Pancreas (tissue), 10 donors: ENCODE results near the gene AGBL1. TPM values are rescaled to one million over a fixed set of nuclear protein-coding genes. Genes with fewer than 3 reads are reported as not detected.

Source experiments
- ATAC-seq, 4 donors: fragments of 200-7000 bp; cut with Tn5 transposase; one replicate each; pipeline versions ENCODE4 v1.8.0 to v1.9.1; 2020; ENCODE audit warnings: mild to moderate bottlenecking in 4 of 4, moderate library complexity in 4 of 4
- DNase-seq, 6 donors: peaks; one replicate each; pipeline ENCODE4 v3.0.0-alpha.2; 2020
- FAIRE-seq: peaks from 2 replicates; lab custom pipeline; 2012; peaks lifted over from hg19 to GRCh38; lab: Jason Lieb, UNC
- H3K27ac ChIP-seq, 4 donors: fragments of 200-600 bp; sonication (generic); 1 replicate in 3 of 4; 2 replicates in 1 of 4; pipeline versions ENCODE4 v1.5.0 to v1.8.0; 2020
- H3K27me3 ChIP-seq, 4 donors: fragments of 200-600 bp; one replicate each; pipeline ENCODE4 v1.8.0; 2021
- H3K36me3 ChIP-seq, 3 donors: fragments of 200-600 bp; sonication (generic) in 1 of 3; one replicate each; pipeline versions ENCODE4 v1.5.0 to v1.8.0; 2020 to 2021
- H3K4me1 ChIP-seq, 3 donors: fragments of 200-600 bp; one replicate each; pipeline ENCODE4 v1.8.0; 2021
- H3K4me3 ChIP-seq, 4 donors: fragments of 200-600 bp; sonication (generic) in 2 of 4; one replicate each; pipeline versions ENCODE4 v1.5.0 to v1.8.0; 2020 to 2021
- H3K9me3 ChIP-seq, 4 donors: fragments of 200-600 bp; one replicate each; pipeline ENCODE4 v1.8.0; 2021
- CTCF ChIP-seq, 4 donors: fragments of 200-600 bp; sonication (generic) in 3 of 4; IDR thresholded peaks; one replicate each; pipeline versions ENCODE4 v1.5.0 to v1.8.0; 2021; ENCODE audit warnings: antibody characterized with exemption in 4 of 4
- WGBS, 2 donors: extraction: QIAGEN DNeasy Blood & Tissue Kit; methylation state at CpG; one replicate each; pipeline ENCODE4 v1.1.7; 2013; 5-methylcytosine and 5-hydroxymethylcytosine counted together
- intact Hi-C, 3 donors: fragments of 100-400 bp; cut with DNase I; formaldehyde crosslinking; loops; one replicate each; pipeline versions ENCODE4 v1.11.1 to v1.14.2; 2022
- polyA plus RNA-seq, 2 donors: library from polyadenylated mRNA; stranded (reverse); fragments of 200-250 nt; gene quantifications; one replicate each; pipeline ENCODE4 v1.2.3, GENCODE V29; 2013
- total RNA-seq, 6 donors: library from RNA; stranded (reverse); fragmentation: NEBNext Ultra II Directional in 4 of 6; extraction: Animal tissue kit (Norgen Biotek cat#: 25700) in 4 of 6; gene quantifications; one replicate each; pipeline versions ENCODE4 v1.2.1 to v1.2.4, GENCODE V29; 2021 to 2023
- donor health status: healthy with polysubstance abuse.
- donor health status: DM: no; HTN: no; CAD: no; lungs with moderate emphysema.
- donor health status: DM: no; HTN: no; CAD: no.
- donor health status: control.
- donor health status: control.
- donor health status: Bipolar disorder and iron deficiency.
- donor health status: DM: yes; HTN: yes; CAD: no.
- donor health status: DM: no; HTN: no; CAD: no.
- donor health status: DM: no; HTN: no; CAD: no.
- donor health status: DM: yes; HTN: yes; CAD: no.

The AGBL1 gene
- total and polyA plus RNA-seq, 8 donors = under 0.01 to 0.06 (median 0.05) TPM; not detected in 5

- no peak for DNase-seq
- H3K9me3 ChIP-seq = no peaks in the 10 kb centered on the region
- no peak for TF ChIP-seq CTCF (IDR thresholded peaks at IDR 0.05)
- H3K4me1 ChIP-seq = no peaks in the 10 kb centered on the region
- no peaks in the 10 kb centered on the region for H3K36me3 ChIP-seq
- intact Hi-C loops = no loop called here
- WGBS, 2 donors = 64 to 76% methylated on average over 3 of the region's 3 CpGs
- no peak for FAIRE-seq
- H3K4me3 ChIP-seq = no peak overlapping the region
- no peak for ATAC-seq
- H3K27me3 ChIP-seq = no peaks in the 10 kb centered on the region
- H3K27ac ChIP-seq = no peak overlapping the region
Observed at GRCh38 chr15:86615816-86616215, 536.1 kb downstream of the AGBL1 start.

GRCh38 chr15:86616771-86617170 is 537.1 kb downstream of the AGBL1 start:
- no peak for TF ChIP-seq CTCF (IDR thresholded peaks at IDR 0.05)
- DNase-seq (no peak), ATAC-seq (no peak), FAIRE-seq (no peak)
- intact Hi-C loops = no loop called here
- Histone ChIP-seq H3K4me1 (no peaks in the 10 kb centered on the region), H3K9me3 (no peaks in the 10 kb centered on the region), H3K4me3 (no peak overlapping the region), H3K36me3 (no peaks in the 10 kb centered on the region), H3K27me3 (peaks cover 0 to 3% (median 0%) of the 10 kb centered on the region in 4 donors), H3K27ac (no peak overlapping the region)
- 52 to 56% methylated on average over 1 of the region's 1 CpG for WGBS, 2 donors

- H3K9me3 ChIP-seq = no peaks in the 10 kb centered on the region
- no peaks in the 10 kb centered on the region for H3K4me1 ChIP-seq
- FAIRE-seq (no peak), DNase-seq (no peak), ATAC-seq (no peak)
- intact Hi-C loops = no loop called here
- H3K27me3 ChIP-seq = peaks cover 0 to 3% (median 0%) of the 10 kb centered on the region in 4 donors
- no peak overlapping the region for H3K4me3 ChIP-seq
- H3K27ac ChIP-seq = no peak overlapping the region
- no peaks in the 10 kb centered on the region for H3K36me3 ChIP-seq
- WGBS, 2 donors = 20 to 27% methylated on average over 5 of the region's 5 CpGs
- TF ChIP-seq CTCF (IDR thresholded peaks at IDR 0.05) = no peak
Observed at GRCh38 chr15:86620157-86620556, 540.5 kb downstream of the AGBL1 start.

GRCh38 chr15:86620641-86621349 is 541.1 kb downstream of the AGBL1 start:
- ATAC-seq = no peak
- Histone ChIP-seq H3K27me3 (peaks cover 0 to 3% (median 0%) of the 10 kb centered on the region in 4 donors), H3K27ac (no peak overlapping the region), H3K36me3 (no peaks in the 10 kb centered on the region), H3K4me3 (no peak overlapping the region), H3K4me1 (no peaks in the 10 kb centered on the region), H3K9me3 (no peaks in the 10 kb centered on the region)
- no peak for DNase-seq
- WGBS, 2 donors = 21 to 25% methylated on average over 8 of the region's 8 CpGs
- no peak for TF ChIP-seq CTCF (IDR thresholded peaks at IDR 0.05)
- intact Hi-C loops = no loop called here
- FAIRE-seq = no peak

- FAIRE-seq (no peak), ATAC-seq (no peak), DNase-seq (no peak)
- Histone ChIP-seq H3K27ac (no peak overlapping the region), H3K4me1 (no peaks in the 10 kb centered on the region), H3K4me3 (no peak overlapping the region), H3K27me3 (peaks cover 0 to 3% (median 0%) of the 10 kb centered on the region in 4 donors), H3K36me3 (no peaks in the 10 kb centered on the region), H3K9me3 (no peaks in the 10 kb centered on the region)
- 20 to 33% methylated on average over 2 of the region's 2 CpGs for WGBS, 2 donors
- intact Hi-C loops = no loop called here
- TF ChIP-seq CTCF (IDR thresholded peaks at IDR 0.05) = no peak
Observed at GRCh38 chr15:86623236-86623635, 543.6 kb downstream of the AGBL1 start.
